Activated T-helper 1 cell treated with Interleukin-2 at 50 U/mL for 16 hours (primary cell): ENCODE data around the gene SIM1.

Source experiments
- DNase-seq: peaks from one replicate; pipeline ENCODE4 v3.0.0-alpha.2; 2020; ENCODE audit warnings: low read depth

SIM1 gene, protein sequence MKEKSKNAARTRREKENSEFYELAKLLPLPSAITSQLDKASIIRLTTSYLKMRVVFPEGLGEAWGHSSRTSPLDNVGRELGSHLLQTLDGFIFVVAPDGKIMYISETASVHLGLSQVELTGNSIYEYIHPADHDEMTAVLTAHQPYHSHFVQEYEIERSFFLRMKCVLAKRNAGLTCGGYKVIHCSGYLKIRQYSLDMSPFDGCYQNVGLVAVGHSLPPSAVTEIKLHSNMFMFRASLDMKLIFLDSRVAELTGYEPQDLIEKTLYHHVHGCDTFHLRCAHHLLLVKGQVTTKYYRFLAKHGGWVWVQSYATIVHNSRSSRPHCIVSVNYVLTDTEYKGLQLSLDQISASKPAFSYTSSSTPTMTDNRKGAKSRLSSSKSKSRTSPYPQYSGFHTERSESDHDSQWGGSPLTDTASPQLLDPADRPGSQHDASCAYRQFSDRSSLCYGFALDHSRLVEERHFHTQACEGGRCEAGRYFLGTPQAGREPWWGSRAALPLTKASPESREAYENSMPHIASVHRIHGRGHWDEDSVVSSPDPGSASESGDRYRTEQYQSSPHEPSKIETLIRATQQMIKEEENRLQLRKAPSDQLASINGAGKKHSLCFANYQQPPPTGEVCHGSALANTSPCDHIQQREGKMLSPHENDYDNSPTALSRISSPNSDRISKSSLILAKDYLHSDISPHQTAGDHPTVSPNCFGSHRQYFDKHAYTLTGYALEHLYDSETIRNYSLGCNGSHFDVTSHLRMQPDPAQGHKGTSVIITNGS

DNA sequence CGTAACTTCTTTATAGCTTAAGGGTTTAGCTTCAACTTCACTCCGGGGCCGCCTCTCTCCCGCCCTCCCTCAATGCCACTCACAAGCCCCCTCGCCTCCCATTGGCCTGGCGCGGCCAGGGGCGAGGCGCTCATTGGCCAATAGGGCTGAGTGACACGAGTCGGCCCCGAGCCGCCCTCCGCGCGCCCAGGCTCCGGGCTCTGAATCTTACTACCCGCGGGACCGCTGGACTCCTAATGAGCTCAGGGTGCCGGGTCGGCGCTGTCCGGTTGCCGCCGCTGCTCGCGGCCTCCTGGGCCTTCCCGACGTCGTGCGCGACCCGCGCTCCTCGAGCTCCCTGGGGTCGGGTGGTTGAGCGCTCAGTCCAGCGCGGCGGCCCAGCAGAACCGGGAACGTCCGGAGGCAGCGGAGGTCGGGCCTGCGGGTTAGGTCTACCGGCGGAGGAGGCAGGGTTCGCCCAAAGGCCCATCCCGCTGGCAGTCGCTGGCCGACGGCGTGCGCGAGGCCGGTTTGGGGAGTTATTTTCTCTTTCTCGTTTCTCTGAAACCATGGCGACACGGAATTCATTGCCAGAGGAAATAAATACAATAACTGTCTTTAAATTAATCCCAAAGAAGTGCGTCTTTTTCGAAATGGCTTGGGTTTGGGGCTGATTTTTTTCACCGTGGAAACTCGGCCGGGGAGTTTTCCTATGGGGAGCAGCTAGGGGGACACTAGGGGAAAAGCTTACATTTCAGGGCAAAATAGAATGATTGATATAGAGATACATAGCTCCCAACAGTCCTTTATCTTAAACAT, at the start of gene SIM1:
Gene SIM1, minus strand, starts transcription at position 19 of the 798 bp plus-strand sequence. CDS start 1,453 bp downstream, outside the sequence.
- no peak for DNase-seq

DNA sequence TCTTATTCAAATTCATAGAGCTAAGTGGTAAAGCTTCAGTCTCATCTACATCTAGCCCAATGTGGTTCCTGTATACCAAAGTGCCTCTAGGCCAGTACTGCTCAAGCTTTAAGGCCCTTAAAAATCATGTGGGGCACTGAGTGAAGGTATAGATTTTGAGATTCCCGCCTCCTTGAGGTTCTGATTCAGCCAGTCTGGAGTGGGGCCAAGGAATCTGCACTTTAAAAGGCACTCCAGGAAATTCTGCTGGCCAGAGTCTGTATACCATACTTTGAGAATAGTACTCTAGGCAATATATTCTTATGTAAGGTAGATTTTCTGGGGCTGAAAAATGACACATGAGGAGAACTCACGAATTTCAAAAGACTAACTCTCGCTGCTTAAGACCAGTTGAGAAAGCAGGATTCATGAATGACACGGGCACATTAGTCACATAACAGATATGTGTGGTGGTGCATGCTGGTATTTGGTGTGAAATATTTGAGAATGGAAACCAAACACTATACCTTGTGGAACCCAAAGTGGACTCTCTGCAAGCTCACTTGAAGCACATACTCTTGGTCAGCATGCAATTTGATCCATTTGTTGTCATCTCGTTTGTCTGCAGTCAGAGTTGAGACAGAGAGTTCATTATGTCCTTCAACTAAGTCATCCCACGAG, 47.6 kb upstream of the SIM1 start:
- no peak for DNase-seq

DNA sequence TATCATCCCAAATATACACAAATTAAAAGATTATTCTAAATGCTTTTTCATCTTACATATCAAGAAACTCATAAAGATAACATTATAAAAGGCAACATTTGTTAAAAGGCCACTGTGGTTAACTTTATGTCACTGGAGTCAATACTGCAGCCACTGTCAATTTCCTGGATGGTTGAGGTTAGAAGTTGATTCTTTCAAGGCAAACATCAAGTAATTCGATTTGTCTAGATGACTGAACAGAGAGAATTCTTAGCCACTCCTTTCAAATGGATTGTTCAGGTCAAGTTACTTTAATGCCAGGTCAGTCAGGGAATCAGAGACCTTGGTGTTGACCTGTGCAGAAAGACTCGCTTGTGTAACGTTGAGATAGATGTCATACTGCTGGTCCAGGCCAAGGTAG, 44.4 kb upstream of the SIM1 start:
- DNase-seq: no peak

DNA sequence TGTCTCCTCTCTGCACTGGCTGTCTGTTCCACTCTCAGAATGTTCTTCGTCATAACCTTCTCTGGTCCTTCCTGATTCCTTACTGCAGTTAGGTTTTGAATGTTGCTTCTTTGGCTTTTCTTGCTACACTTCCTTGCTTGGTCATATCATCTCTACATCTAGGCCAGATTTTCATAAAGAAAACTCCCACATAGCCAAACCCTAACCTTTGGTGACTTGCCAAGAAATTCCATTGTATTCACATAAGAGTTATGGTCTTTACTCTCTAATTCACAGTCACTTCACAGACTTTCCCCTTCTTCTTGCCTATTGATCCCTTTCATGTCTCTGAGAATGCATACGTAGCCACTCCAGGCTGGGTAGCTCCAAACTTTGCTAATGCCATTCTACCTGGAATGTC, 41.9 kb upstream of the SIM1 start:
- no peak for DNase-seq

DNA sequence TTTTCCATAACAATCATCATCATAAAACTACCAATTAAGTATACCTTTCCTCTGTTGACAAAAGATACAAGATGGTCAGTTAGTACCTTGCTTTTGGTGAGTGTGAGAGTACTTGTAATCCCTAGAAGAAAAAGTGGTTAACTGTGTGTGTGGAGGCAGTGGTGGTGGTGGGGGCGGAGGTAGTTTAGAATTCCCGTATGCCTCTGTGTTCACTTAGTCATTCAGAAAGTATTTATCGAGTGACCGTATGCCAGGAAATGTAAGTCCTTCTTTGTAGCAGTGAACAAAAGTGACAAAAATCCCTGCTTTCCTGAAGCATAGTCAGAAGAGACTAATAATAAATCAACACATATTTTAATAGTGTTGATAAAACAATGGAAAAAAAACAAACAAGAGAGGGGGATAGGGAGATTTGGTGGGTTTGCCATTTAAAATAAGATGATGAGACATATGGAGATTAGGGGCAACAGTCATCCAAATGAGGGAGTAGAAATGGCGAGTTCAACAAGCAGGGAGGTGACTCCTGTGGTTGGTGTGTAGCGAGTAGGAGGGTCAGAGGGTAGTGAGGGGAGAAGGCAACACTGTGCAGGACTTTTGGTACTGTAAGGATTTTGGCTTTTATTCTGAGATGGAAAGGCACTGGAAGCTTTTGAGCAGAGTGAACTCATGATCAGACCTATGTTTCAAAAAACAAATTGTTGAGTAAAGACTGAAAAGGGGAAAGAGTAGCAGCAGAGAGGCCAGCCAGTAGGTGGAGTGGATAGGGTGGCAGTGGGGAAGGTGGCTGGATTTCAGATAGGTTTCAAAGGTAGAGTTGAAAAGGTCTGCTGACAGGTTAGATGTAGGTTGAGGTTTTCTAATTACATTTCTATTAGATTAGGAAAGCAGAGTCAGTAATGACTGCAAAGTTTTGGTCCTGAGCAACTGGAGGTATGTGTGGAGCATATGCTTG, 40.3 kb upstream of the SIM1 start:
- no peak for DNase-seq

DNA sequence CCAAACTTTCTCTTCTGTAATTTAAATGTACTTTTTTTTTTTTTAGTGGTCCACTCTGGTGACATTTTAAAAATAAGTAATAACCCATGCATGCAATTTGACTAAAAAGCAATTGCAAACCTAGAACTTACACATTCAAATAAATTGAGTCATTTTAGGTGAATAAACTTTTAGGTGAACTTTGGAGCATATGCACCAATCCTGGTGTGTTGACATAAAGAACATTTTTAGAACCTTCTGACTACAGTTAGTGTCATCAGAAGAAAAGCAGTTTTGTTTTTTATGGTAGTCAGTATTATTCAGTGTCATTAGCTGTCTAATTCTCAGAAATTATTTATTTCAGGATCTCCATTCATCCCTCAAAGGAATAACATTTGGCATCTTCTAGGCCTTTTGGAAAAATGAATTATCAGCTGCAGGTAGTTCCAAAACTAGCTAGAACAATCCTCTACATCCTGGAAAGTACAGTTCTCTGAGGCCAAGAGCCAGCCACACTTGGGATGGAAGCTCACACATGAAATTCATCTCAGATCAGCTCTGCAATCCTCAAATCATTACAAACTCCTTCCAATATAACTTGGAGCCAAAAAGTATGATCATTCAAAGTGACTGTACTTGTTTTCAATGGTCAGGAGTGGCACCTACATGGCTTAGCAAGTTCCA, 38.5 kb upstream of the SIM1 start:
- DNase-seq: no peak

DNA sequence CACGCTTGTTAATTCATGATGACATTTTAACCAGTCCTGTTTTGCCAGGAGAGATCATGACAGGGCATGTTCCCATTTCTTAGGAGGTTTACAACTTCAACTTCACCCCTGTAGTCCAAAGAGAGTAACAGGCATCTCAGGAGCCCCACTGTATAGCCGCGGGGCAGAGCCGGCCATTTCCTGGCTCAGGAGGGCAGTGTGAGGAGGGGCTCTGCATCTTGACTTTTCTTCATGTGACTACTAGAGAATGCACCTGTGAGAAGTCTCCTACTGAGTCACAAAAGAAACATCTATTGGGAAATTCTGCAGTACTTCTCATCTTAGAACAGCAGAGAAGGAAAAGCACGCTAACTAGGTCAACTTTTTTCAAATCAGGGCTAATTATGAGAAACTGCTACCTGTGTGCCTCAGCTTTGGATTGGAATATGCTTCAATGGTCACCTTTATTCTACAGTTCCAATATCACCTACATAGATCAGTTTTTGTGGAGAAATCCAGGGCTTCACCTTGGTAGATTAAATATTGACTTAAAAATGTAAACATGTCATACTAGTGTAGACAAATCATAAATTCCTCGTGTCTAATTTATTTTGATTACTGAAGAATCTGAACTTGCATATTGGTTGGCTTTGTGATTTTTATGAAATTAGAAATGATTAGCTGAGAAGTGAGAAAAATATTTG, 28.6 kb upstream of the SIM1 start:
- no peak for DNase-seq

DNA sequence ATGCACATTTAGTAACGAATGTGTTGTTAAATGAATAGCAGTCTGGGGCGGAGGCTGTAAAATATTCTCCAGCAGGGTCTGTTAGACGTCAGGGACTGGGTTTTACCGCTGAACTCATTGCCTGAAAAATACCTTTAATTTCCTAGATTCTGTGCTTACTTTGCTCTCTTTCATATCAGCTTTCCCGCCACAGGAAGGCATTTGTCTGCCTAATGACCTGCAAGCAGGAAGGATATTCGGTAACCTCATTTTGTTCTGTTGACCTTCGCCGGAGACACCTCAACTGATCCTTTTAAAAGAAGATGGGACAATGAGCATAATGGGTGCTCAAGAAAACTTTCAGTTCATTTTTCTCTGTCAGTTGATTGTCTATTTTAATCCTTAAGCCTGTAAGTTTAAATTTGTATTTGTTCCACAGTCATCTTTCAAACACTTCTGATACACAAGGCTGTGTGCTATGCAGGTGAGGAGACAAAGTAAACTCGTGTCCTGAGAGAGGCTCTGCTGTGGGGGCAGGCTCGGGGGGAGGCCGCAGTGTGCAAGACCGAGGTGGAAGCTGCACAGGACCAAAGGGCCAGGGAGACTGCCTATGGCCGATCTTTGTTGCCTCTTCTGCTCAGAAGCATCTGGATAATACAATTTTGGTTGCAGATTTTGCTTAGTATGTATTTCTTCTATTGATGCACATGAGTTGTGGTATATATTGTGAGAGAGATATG, 27.4 kb upstream of the SIM1 start:
- no peak for DNase-seq

DNA sequence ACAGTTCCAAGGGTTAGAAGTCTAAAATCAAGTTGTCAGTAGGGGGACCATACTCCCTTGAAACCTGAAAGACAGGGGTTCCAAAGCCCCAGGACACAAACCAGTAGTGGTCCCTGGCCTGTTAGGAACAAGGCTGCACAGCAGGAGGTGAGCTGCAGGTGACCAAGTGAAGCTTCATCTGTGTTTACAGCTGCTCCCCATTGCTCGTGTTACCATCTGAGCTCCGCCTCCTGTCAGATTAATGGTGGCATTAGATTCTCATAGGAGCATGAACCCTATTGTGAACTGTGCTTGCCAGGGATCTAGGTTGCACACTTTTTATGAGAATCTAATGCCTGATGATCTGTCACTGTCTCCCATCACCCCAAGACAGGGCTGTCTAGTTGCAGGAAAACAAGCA, 25.3 kb upstream of the SIM1 start:
- DNase-seq: no peak

DNA sequence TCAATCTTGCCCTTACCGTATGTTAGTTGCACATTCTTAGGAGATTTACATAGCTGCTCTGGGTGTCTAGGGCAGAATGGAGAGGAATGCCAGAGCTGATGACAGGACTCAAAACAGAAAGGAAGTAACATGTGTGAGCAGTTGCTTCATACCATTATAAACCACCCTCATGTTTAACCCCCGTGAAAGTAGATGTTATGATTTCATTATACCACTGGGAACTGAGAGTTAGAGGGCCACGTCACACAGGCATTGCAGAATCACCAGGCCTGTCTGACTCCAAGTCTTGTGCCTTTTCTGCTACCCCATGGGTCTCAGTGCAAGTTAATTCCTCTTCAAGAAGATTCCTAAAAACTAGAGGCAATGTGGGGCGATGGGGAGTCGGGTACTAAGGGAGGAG, 23.5 kb upstream of the SIM1 start:
- DNase-seq: no peak

DNA sequence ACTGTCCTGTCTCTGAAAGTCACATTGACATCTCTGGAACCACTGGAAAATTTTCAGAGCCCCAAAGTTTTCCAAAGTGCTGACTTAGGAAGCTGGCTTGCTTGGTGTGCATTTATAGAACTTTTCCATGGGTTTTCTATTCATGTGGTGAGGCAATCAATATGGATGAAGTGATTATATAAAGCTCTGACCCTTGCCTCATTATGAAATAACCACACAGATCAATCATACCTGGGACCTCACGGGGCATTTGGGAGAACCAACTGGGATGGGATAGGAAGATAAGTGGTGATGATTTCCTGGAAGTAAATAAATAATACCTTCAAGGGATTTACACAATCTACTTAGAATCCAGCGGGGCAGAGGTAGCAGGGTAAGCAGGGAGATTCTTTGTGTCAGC, 22.9 kb upstream of the SIM1 start:
- no peak for DNase-seq

DNA sequence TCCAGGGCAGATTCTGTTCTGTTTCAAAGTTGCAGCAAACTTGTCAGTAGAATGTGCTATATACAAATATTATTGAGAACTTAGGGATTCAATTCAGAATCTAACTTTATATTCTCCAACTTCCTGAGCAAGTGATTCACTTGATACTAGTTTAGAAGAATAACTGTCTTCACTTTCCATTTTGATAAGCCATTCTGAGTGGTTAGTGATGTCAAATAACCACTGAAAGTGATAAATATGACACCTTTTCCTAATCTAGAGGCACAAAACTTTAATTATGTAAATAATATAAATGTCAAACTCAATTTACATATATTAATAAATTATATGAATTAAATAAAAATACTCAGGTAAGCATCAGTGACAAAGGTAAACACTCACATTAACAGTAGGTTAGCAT, 20.5 kb upstream of the SIM1 start:
- DNase-seq: no peak

DNA sequence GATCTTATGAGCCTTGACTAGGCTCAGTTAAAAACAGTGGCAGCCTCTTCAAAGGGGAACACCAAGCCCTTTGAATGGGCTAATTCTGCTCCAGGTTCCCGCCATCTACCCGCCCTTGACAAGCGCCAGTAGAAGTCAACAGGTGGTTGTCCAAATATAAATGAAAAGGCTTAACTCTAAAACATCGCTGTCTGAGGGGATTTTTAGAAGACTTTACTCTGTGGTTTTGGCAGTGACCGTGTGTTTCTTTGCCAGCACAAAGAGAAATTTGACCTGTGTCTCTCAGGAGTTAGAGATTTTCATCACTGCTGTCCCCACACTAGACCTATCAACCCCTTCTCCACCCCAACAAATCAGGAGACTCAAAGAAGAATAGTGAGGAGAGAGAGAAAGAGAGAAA, 19.8 kb upstream of the SIM1 start:
- DNase-seq: no peak

DNA sequence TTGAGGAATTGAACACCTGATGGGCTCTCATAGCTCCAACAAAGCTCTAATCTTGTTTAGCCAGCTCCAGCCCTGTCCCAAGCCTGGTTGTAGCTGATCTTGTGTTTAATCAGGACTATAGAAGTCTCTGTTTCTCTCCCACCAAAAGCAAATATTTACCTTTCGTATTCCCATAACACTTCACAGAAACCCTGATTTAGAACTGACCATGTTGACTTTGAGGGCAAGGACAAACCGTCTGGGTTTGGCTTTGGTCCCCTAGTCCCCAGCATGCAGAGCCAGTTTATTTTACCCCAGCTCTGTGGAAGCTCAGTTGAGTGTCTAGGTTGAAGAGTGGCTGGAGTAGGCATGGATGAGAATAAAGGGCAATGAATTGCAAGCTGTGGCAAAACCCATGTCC, 18.0 kb upstream of the SIM1 start:
- no peak for DNase-seq

DNA sequence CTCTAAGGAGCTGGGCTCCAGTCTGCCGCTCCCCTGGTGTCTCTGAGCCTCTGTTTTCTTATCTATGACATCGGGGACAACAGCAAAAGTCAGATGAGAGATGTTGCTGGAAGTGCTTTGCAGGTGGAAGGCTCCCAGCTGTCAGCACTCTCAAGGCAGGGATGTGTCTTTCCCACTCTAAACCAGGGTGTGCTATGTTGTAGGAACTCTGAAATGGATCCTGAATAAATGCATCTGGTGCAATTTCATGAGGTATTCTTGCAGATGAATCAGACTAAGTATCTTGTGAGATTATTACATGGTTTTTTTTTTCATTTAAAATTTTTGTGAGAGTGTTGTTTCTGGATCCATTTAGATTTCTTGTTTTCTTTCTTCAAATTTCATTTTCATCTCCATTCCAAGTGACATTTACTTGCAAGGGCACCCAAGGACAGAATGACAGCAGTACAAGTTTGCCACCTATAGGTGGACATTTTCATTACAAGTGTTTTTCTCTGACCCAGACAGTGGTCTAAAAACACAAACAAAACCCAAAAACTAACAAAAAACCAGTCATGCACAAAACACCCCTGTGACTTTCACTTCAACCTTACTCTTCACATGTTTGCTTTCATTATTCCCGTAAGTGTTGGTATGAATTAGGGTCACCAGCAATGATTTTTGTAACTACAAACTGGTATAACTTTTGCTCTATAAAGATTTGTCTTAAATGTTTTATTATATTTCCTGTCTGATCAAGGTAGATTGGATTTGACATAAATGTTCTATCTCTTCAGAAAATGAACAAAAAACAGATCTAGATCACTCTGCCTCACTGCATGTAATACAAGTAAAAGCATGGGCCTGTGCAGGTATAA, 14.7 kb upstream of the SIM1 start:
- no peak for DNase-seq

DNA sequence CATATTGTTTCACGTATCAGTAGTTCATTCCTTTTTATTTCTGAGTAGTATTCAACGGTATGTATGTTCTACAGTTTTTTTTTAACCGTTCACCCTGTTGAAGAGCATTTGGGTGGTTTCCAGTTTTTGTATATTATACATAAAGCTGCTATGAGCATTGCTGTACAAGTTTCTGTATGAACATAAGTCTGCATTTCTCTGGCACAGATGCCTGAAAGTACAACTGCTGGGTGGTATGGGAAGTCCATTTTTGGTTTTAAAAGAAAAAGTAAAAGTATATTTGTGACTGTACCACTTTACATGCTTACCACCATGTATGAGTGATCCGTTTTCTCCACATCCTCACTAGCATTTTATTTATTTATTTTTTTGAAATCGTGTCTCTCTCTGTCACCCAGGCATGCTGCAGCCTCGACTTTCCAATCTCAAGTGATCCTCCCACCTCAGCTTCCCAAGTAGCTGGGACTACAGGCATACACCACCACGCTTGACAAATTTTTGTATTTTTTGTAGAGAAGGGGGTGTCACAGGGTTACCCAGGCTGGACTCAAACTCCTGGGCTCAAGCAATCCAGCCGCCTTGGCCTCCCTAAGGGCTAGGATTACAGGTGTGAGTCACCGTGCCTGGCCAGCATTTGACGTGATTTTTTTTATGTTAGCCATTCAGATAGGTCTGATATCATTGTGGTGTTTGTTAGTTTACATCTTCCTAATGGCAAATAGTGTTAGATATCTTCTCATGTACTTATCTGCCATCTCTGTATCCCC, 11.0 kb upstream of the SIM1 start:
- DNase-seq: no peak

DNA sequence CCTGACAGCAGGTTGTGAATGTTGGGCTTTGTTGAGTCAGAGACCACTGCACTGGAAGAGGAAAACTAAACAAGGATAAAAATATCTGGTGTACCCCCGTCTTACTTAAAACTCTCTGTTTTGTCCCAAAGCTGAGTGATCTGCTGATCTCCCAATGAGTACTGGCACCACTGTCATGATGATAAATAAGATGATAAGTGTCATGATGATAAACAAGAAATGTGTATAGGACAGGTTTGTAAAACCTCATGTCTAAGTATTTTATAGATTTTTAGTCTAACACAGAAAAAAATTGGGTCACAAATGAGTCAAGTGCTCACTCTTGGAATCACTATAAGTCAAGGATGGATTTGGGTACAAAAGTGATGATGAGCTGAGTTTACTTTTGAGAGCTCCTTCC, 8.5 kb upstream of the SIM1 start:
- DNase-seq: no peak
